Activated CD8-positive, alpha-beta T cell treated with anti-CD3 and anti-CD28 coated beads, Interleukin-2, amount 10 ng/mL, durations not matched to agents 7 days and 5 days (primary cell): ENCODE data around the gene CARD10. TPM values are rescaled to one million over a fixed set of nuclear protein-coding genes. Genes with fewer than 3 reads are reported as not detected.
"Not testable (repeated sequence)": the region's sequence is repeated elsewhere in the genome, so short reads cannot be mapped to it uniquely, and the experiment has no call there.

Experiments used
- ATAC-seq: fragments of 150-1000 bp; cut with Tn5 transposase; one replicate; pipeline ENCODE4 v1.10.0; 2021; ENCODE audit warnings: moderate library complexity
- CTCF ChIA-PET: fragments of 350-600 bp; sonication (Branson Sonifier 250); formaldehyde crosslinking; loops from one replicate; lab custom pipeline; 2021; ENCODE audit warnings: antibody characterized with exemption; lab: Charles Lee
- POLR2A ChIA-PET: fragments of 350-600 bp; sonication (Branson Sonifier 250); formaldehyde crosslinking; loops from one replicate; lab custom pipeline; 2021; ENCODE audit warnings: antibody characterized with exemption; lab: Charles Lee
- DNase-seq: peaks from one replicate; pipeline ENCODE4 v3.0.0-alpha.2; 2020
- H3K27ac Mint-ChIP-seq: one replicate; pipeline ENCODE4 v1.8.0; 2021; ENCODE audit warnings: mild to moderate bottlenecking, mixed read lengths
- H3K27me3 Mint-ChIP-seq: one replicate; pipeline ENCODE4 v1.8.0; 2021; ENCODE audit warnings: low read depth, mixed read lengths
- H3K36me3 Mint-ChIP-seq: one replicate; pipeline ENCODE4 v1.8.0; 2021; ENCODE audit warnings: low read depth, mixed read lengths
- H3K4me1 Mint-ChIP-seq: one replicate; pipeline ENCODE4 v1.8.0; 2021; ENCODE audit warnings: low read depth, mixed read lengths
- H3K4me3 Mint-ChIP-seq: one replicate; pipeline ENCODE4 v1.8.0; 2021; ENCODE audit warnings: mild to moderate bottlenecking, mixed read lengths
- H3K9me3 Mint-ChIP-seq: one replicate; pipeline ENCODE4 v1.8.0; 2022; ENCODE audit warnings: mixed read lengths; ENCODE audit not compliant: insufficient read depth
- total RNA-seq, 2 experiments: library from RNA; stranded (reverse); gene quantifications; one replicate each; pipeline ENCODE4 v1.2.3, GENCODE V29; 2021

The CARD10 gene
- total RNA-seq, 2 experiments from 2014 or later: 0.31 TPM; not detected in 1

DNA sequence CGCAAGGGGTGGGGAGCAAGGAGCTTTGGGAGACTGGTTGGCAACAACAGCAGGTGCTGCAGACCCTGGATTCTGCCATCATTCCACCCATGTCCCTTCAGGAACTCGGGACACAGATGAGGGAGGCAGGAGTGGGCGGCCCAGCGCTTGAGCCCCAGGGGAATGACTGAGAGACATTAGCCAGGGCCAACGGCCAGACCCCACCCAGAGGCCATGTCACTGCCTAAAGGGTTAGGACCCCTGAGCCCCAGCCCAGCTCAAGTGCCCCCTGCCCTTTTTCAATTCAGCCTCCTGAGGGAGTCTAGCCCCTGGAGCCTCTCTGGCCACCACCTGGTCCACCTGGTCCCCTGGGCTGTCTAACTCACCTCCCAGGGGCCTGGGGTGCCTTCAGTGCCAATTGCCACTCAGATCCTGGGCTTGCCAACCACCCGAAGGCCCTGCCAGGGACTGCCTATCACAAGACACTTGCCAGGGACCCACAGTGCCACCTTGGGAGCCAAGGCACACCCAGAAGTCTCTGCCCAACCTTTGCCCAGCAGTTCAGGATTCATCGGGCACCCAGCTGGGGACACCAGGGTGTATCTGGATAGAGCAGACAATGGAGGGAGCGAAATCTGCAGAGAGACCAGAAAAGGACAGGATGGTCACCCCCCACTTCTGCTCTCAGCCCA is 49.7 kb downstream of the CARD10 start:
- no peak for ATAC-seq
- CTCF ChIA-PET: interaction anchor here (0.8 to 1.1 kb wide), 2 partner anchors 11 to 98 kb away, joined by 3 read pairs; no protein-coding TSS in a partner anchor
- no peak for DNase-seq
- Mint-ChIP-seq H3K36me3 (peaks cover 52% of the 10 kb centered on the region), H3K4me3 (no peak overlapping the region), H3K9me3 (no peaks in the 10 kb centered on the region), H3K27me3 (no peaks in the 10 kb centered on the region), H3K4me1 (peaks cover 11% of the 10 kb centered on the region), H3K27ac (no peak overlapping the region)
- POLR2A ChIA-PET: no interaction called here

DNA sequence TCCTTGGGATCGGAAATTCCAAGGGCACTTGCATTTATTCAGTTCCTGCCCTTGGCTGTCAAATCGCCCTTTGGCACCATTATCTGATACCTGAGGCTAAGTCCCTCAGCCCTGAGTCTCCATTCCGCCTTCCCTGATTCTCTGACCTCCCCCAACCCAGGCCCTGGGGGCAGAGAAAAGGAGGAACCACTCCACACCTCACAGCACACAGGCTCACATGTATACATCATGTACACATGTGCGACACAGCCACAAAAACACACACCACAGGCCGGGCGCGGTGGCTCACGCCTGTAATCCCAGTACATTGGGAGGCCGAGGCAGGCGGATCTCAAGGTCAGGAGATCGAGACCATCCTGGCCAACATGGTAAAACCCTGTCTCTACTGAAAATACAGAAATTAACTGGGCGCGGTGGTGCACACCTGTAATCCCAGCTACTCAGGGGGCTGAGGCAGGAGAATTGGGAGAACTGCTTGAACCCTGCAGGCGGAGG is 51.0 kb downstream of the CARD10 start:
- H3K4me1 Mint-ChIP-seq: peaks cover 17% of the 10 kb centered on the region
- ATAC-seq, CTCF ChIA-PET, H3K4me3 Mint-ChIP-seq, H3K27me3 Mint-ChIP-seq, POLR2A ChIA-PET, H3K9me3 Mint-ChIP-seq, H3K27ac Mint-ChIP-seq, DNase-seq: not testable (repeated sequence)
- H3K36me3 Mint-ChIP-seq: peaks cover 42% of the 10 kb centered on the region

DNA sequence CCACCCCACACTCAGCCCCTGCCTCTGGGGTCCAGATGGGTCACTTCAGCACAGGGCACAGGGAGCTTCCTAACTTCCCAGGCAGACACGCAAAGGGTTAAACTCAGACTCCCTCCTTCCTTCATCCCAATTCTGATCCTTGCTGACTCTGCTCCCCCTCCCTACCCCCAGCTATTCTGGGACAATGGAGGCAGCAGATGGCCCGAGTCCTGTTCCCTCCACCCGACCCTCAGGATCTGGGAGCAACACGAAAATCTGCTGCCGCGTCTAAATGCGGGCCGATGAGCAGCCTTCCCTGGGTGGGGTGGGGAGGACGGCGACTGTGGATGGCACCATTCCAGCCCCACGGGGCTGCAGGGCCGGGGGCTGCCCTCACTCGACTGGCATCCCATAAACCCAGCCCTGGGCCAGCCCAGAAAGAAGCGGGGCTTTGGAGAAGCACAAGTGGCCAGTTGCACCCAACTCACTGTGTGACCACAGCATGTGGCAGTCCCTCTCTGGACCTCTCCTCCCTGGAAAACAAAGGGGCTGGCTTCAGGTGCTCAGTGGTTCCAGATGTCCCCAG is 51.7 kb downstream of the CARD10 start:
- ATAC-seq: no peak
- Mint-ChIP-seq H3K27me3 (no peaks in the 10 kb centered on the region), H3K4me1 (peaks cover 13% of the 10 kb centered on the region), H3K9me3 (no peaks in the 10 kb centered on the region), H3K4me3 (no peak overlapping the region), H3K36me3 (peaks cover 44% of the 10 kb centered on the region), H3K27ac (peak overlapping the region; percentile 9)
- ChIA-PET CTCF (interaction anchor here (1.0 kb wide), 1 partner anchor 9 kb away, joined by 3 read pairs; no protein-coding TSS in a partner anchor), POLR2A (no interaction called here)
- DNase-seq: no peak

DNA sequence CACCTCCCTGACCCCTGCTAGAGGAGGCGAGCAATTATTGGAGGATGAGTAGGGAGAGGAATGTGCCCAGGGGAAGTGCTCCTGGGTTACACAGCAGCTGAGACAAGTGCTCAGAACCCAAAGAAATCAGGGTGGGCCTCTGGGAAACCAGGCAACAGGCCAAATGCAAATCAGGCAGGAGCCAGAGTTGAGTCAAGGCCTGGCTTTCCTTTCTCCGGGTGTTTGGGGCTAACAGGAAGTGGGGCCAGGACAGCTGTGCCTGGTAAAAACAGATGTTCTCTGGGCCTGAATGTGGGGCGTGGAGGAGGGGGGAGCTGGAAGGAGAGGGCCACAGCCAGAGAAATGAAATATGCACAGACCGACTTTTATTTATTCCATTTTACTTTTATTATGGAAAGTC is 55.0 kb downstream of the CARD10 start:
- H3K27me3 Mint-ChIP-seq: no peaks in the 10 kb centered on the region
- peaks cover 35% of the 10 kb centered on the region for H3K36me3 Mint-ChIP-seq
- H3K4me1 Mint-ChIP-seq: peaks cover 16% of the 10 kb centered on the region
- CTCF ChIA-PET: interaction anchor here (1.4 to 1.8 kb wide), 2 partner anchors 8 to 103 kb away, joined by 4 to 7 read pairs; no protein-coding TSS in a partner anchor
- H3K4me3 Mint-ChIP-seq: no peak overlapping the region
- H3K9me3 Mint-ChIP-seq: no peaks in the 10 kb centered on the region
- DNase-seq: no peak
- no peak for ATAC-seq
- peak overlapping the region; percentile 12 for H3K27ac Mint-ChIP-seq
- POLR2A ChIA-PET: no interaction called here

DNA sequence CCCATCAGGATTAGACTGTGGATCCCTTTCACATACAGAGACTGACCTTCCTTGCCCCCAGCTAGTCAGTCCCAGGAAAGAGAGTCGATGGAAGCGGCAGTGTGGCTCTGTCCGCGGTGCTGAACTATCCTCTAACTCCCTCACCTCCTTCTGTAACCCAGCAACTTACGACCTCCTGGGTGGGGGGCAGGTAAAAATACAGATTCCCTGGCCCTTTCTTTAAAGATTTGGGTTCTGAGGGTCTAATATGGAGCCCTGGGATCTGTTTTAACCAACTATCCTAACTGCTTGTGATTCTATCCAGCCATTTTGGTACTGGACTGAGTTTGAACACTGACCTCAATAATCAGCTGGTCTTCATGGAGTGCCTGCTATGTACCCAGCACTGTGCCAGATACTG is 56.2 kb downstream of the CARD10 start:
- ChIA-PET CTCF (interaction anchor here (1.1 to 1.8 kb wide), 3 partner anchors 104 to 203 kb away, joined by 3 to 7 read pairs (median 3); no protein-coding TSS in a partner anchor), POLR2A (no interaction called here)
- Mint-ChIP-seq H3K4me1 (peaks cover 16% of the 10 kb centered on the region), H3K27ac (no peak overlapping the region), H3K4me3 (no peak overlapping the region), H3K27me3 (no peaks in the 10 kb centered on the region), H3K9me3 (no peaks in the 10 kb centered on the region), H3K36me3 (peaks cover 28% of the 10 kb centered on the region)
- DNase-seq (peak; percentile 49), ATAC-seq (no peak)

DNA sequence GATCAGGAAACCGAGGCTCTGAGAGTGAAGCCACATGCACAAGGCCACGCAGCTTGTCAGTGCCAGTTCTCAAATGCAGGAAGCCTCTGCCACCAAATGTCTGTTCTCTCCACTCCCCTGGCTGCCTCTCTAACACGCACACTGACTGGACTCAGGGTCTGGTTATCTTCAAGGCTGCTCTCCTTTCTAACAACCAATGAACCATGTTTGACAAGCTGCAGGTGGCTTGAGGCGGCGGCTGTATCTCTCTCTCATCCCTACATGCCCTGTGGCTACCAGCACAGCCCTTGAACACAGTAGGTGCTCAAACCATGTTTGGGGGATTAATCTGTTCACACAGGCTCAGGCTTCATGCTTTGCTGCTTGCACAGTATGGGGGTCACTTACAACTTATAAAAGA is 56.8 kb downstream of the CARD10 start:
- POLR2A ChIA-PET: no interaction called here
- DNase-seq (no peak), ATAC-seq (no peak)
- Mint-ChIP-seq H3K4me3 (no peak overlapping the region), H3K27me3 (no peaks in the 10 kb centered on the region), H3K4me1 (peaks cover 17% of the 10 kb centered on the region), H3K27ac (no peak overlapping the region), H3K36me3 (peaks cover 25% of the 10 kb centered on the region), H3K9me3 (no peaks in the 10 kb centered on the region)
- CTCF ChIA-PET: interaction anchor here (1.1 to 1.8 kb wide), 3 partner anchors 105 to 202 kb away, joined by 3 to 7 read pairs (median 3); no protein-coding TSS in a partner anchor

DNA sequence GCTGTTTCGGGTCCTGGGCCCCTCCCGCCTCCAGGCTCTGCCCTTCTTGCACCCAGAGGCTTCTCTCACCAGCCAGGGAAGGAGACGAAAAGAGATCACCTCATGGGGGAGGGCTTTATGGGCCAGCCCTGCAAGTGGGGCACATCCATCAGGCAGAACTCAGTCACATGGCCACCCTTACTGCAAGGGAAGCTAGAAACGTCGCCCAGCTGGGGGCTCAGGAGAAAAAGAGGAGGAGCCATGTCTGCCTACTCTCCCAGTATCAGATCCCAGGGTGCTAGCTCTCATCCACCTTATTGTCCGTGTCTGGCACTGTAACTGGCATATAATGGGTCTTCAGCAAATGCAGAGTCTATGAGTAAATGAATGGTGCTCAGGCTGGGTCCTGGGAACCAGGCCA is 57.3 kb downstream of the CARD10 start:
- ChIA-PET POLR2A (no interaction called here), CTCF (interaction anchor here (1.1 to 1.3 kb wide), 2 partner anchors 131 to 202 kb away, joined by 3 read pairs; no protein-coding TSS in a partner anchor)
- Mint-ChIP-seq H3K27ac (no peak overlapping the region), H3K9me3 (no peaks in the 10 kb centered on the region), H3K27me3 (no peaks in the 10 kb centered on the region), H3K4me3 (no peak overlapping the region), H3K36me3 (peaks cover 25% of the 10 kb centered on the region), H3K4me1 (peaks cover 18% of the 10 kb centered on the region)
- ATAC-seq (no peak), DNase-seq (no peak)

DNA sequence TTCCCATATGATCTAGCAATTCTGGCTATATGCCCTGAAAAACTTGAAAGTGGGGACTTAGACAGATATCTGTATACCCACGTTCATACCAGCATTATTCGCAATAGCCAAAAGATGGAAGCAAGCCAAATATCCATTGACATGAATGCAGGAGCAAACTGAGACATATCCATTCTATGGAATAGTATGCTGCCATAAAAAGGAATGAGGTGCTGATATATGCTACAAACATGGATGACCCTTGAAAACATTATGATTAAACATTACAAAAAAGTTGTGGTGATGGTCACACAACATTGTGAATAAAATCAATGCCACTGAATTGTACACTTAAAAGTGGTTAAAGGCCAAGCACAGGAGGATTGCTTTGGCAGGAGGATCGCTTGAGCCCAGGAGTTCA is 58.5 kb downstream of the CARD10 start:
- Mint-ChIP-seq H3K36me3 (peaks cover 16% of the 10 kb centered on the region), H3K27ac (no peak overlapping the region), H3K4me3 (no peak overlapping the region), H3K27me3 (no peaks in the 10 kb centered on the region), H3K9me3 (no peaks in the 10 kb centered on the region), H3K4me1 (peaks cover 16% of the 10 kb centered on the region)
- ChIA-PET POLR2A (interaction anchor here (0.6 to 0.7 kb wide), 2 partner anchors 144 to 685 kb away, joined by 3 to 5 read pairs; partner anchors contain the start of gene IFT27), CTCF (no interaction called here)
- ATAC-seq: no peak
- no peak for DNase-seq

DNA sequence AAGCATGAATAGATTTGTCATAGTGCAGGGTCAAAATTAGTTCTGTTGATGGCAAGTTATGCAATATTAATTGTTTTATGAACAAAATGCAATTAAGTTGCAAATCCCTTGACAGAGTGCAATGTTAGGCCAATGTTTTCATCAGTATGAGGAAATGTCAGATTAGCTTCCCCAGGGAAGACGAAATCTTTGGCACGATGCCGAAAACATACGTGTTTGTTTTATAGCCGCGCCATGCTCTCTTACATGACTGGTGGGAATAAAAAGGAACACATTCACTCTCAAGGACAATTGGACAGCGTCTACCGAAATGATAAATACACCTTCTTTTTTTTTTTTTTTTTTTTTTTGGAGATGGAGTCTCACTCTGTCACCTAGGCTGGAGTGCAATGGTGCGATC is 60.0 kb downstream of the CARD10 start:
- Mint-ChIP-seq H3K9me3 (no peaks in the 10 kb centered on the region), H3K4me3 (no peak overlapping the region), H3K4me1 (peaks cover 8% of the 10 kb centered on the region), H3K27ac (no peak overlapping the region), H3K36me3 (peaks cover 9% of the 10 kb centered on the region), H3K27me3 (no peaks in the 10 kb centered on the region)
- ChIA-PET CTCF (interaction anchor here (1.1 to 4.8 kb wide), 12 partner anchors 13 to 199 kb away, joined by 3 to 65 read pairs (median 8); partner anchors contain the start of gene MFNG), POLR2A (no interaction called here)
- DNase-seq (no peak), ATAC-seq (no peak)

DNA sequence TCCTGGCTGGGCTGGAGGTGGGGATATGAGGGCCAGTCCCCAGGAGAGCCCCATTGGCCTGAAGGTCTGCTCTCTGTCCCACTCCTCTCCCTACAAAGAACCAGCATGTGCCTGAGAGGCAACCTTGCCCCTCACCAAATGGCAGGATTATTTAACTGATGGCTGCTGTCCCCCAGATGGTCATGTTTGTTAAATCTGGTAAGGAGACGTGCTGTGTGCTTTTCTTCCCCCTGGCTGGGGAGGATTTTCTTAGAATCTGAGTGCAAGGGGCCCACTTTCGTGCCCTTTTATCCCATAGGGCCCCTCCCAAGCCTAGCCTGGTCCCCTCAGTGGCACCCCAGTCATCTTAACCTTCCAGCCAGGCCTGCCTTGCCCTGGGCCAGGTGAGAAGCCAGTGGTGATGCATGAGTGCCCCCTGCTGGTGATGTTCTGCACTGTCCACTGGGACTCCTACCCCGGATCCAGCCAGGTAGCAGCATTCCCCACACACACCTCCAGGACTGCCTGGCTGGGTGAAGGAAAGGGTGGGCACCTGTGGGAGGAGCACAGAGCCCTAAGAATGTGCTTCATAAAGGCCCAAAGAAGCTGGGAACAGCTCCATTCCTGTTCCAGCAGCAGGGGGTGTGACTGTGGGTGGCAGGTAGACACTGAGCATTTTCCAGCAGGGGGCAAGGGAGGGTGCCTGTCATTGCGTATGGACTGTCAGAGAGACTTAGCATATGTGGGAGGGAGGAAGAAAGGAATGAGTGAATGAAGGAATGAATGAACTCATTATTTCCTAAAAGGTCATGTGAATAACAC is 61.9 kb downstream of the CARD10 start:
- ChIA-PET CTCF (interaction anchor here (0.6 to 4.8 kb wide), 23 partner anchors 8 to 214 kb away, joined by 3 to 65 read pairs (median 4); partner anchors contain the start of genes CYTH4, MFNG and RAC2), POLR2A (interaction anchor here (0.6 kb wide), 1 partner anchor 190 kb away, joined by 3 read pairs; no protein-coding TSS in a partner anchor)
- peak; percentile 98 for ATAC-seq

DNA sequence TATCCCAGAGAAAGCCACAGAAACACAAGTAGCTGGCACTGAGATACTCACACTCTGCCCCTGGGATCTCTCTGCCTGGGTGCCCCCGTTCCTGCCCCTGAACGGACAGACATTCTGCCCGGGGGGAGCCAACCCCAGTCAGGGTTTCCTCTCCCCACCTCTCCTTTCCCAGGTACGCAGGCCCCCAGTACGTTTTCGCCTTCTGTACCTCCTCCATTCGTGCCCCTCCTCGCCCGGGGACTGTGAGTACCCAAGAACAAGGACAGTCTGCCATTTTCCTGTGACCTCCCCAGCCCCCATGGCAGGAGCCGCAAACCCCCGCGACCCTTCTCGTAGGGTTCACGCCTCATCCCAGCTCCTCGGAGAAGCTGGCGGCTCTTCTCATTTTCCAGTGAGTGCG is 62.9 kb downstream of the CARD10 start:
- ChIA-PET CTCF (interaction anchor here (0.6 to 4.8 kb wide), 8 partner anchors 14 to 213 kb away, joined by 3 to 65 read pairs (median 5); partner anchors contain the start of genes MFNG and RAC2), POLR2A (no interaction called here)
- H3K27me3 Mint-ChIP-seq: no peaks in the 10 kb centered on the region

More for the DNA sequence above, 61.9 kb downstream of the CARD10 start:
- Mint-ChIP-seq H3K27ac (no peak overlapping the region), H3K27me3 (no peaks in the 10 kb centered on the region), H3K9me3 (no peaks in the 10 kb centered on the region), H3K4me3 (no peak overlapping the region), H3K36me3 (peaks cover 6% of the 10 kb centered on the region), H3K4me1 (peaks cover 5% of the 10 kb centered on the region)
- peak; percentile 89 for DNase-seq

More for the DNA sequence above, 62.9 kb downstream of the CARD10 start:
- no peaks in the 10 kb centered on the region for H3K9me3 Mint-ChIP-seq
- ATAC-seq: no peak
- H3K36me3 Mint-ChIP-seq: peaks cover 5% of the 10 kb centered on the region
- no peak for DNase-seq
- peaks cover 2% of the 10 kb centered on the region for H3K4me1 Mint-ChIP-seq
- no peak overlapping the region for H3K4me3 Mint-ChIP-seq
- H3K27ac Mint-ChIP-seq: no peak overlapping the region
